ENCODE results near the gene SDK2.

DNA sequence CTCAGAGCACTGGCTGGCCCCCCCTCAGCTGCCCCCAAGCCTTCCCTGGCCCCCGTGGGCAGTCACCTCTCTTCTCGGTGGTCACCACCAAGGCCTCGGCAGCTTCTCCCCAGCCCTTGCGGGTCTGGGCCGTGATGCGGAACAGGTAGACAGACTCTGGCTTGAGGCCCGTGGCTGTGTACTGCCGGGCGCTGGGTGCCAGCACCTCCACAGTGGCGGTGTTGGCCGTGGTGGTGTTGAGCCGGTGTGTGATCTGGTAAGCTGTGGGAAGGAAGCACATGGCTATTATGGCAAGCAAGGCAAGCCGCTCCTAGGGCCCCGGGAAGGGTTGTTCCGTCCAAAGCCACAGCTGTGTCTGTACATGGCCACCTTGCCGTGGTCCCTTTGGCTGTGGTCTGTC lies 254.0 kb downstream of the SDK2 start:
- TF ChIP-seq, protein P1, sequence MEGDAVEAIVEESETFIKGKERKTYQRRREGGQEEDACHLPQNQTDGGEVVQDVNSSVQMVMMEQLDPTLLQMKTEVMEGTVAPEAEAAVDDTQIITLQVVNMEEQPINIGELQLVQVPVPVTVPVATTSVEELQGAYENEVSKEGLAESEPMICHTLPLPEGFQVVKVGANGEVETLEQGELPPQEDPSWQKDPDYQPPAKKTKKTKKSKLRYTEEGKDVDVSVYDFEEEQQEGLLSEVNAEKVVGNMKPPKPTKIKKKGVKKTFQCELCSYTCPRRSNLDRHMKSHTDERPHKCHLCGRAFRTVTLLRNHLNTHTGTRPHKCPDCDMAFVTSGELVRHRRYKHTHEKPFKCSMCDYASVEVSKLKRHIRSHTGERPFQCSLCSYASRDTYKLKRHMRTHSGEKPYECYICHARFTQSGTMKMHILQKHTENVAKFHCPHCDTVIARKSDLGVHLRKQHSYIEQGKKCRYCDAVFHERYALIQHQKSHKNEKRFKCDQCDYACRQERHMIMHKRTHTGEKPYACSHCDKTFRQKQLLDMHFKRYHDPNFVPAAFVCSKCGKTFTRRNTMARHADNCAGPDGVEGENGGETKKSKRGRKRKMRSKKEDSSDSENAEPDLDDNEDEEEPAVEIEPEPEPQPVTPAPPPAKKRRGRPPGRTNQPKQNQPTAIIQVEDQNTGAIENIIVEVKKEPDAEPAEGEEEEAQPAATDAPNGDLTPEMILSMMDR (IDR thresholded peaks at IDR 0.05), result no peak
- TF ChIP-seq POLR2AphosphoS5 (IDR thresholded peaks at IDR 0.05), result no peak
- TF ChIP-seq POLR2A (IDR thresholded peaks at IDR 0.05), result no peak
